IMR-90 (cell line): ENCODE measurements around the gene DCC. TPM values are rescaled to one million over a fixed set of nuclear protein-coding genes. Genes with fewer than 3 reads are reported as not detected.

Experiments
- ATAC-seq: fragments of 200-7000 bp; cut with Tn5 transposase; 2 replicates; pipeline ENCODE4 v1.9.1; 2020; ENCODE audit warnings: low read depth, mild to moderate bottlenecking, moderate library complexity
- BruUV-seq: library from RNA; stranded (reverse); fragments of 400-500 nt; replicated peaks from 2 replicates; lab custom pipeline; 2021; lab: Mats Ljungman, UMichigan
- CTCF ChIA-PET: fragments of 300-600 bp; formaldehyde crosslinking; extraction: SDS; loops from one replicate; lab custom pipeline; 2021; ENCODE audit warnings: antibody characterized with exemption; lab: Yijun Ruan, JAX
- POLR2A ChIA-PET: fragments of 300-600 bp; sonication (Branson Sonifier 250); formaldehyde crosslinking; loops from one replicate; lab custom pipeline; 2022; ENCODE audit warnings: antibody characterized with exemption; ENCODE audit not compliant: unreplicated experiment; lab: Charles Lee
- DNase-seq: peaks from one replicate; pipeline ENCODE4 v3.0.0; 2013
- H2AFZ ChIP-seq: replicated peaks from 2 replicates; pipeline ENCODE3; 2013; ENCODE audit warnings: low read length, mild to moderate bottlenecking; ENCODE audit not compliant: poor library complexity
- H2AK5ac ChIP-seq: 2 replicates; pipeline ENCODE4 v1.6.1; 2013; ENCODE audit warnings: low read depth, low read length, inconsistent platforms
- H2AK9ac ChIP-seq: replicated peaks from 2 replicates; pipeline ENCODE3; 2013; ENCODE audit warnings: mild to moderate bottlenecking, low read depth, low read length, moderate library complexity; ENCODE audit not compliant: poor library complexity
- H2BK120ac ChIP-seq: 2 replicates; pipeline ENCODE4 v1.6.1; 2013; ENCODE audit warnings: low read depth, low read length, inconsistent platforms
- H2BK15ac ChIP-seq: 3 replicates; pipeline ENCODE4 v1.6.1; 2013; ENCODE audit warnings: low read depth, low read length, inconsistent platforms
- H2BK20ac ChIP-seq: 2 replicates; pipeline ENCODE4 v1.6.1; 2013; ENCODE audit warnings: low read depth, mild to moderate bottlenecking, inconsistent platforms, low read length, moderate library complexity
- H2BK5ac ChIP-seq: 2 replicates; pipeline ENCODE4 v1.6.1; 2013; ENCODE audit warnings: mild to moderate bottlenecking, low read depth, low read length, inconsistent platforms; ENCODE audit not compliant: poor library complexity, severe bottlenecking
- H3K14ac ChIP-seq: replicated peaks from 2 replicates; pipeline ENCODE4 v1.6.1; 2013; ENCODE audit warnings: low read depth, low read length, inconsistent platforms
- H3K18ac ChIP-seq: 2 replicates; pipeline ENCODE4 v1.6.1; 2013; ENCODE audit warnings: low read depth, low read length, control low read depth
- H3K23ac ChIP-seq: 2 replicates; pipeline ENCODE4 v1.6.1; 2013; ENCODE audit warnings: low read depth, low read length, inconsistent platforms
- H3K27ac ChIP-seq: 2 replicates; pipeline ENCODE4 v1.5.1; 2013; ENCODE audit warnings: mild to moderate bottlenecking, control low read depth, low read length; ENCODE audit not compliant: insufficient read depth
- H3K27me3 ChIP-seq: 2 replicates; pipeline ENCODE4 v1.6.1; 2013; ENCODE audit warnings: low read length; ENCODE audit not compliant: control insufficient read depth, insufficient read depth
- H3K36me3 ChIP-seq: 2 replicates; pipeline ENCODE4 v1.6.1; 2013; ENCODE audit warnings: low read length, mixed read lengths; ENCODE audit not compliant: control insufficient read depth, insufficient read depth
- H3K4ac ChIP-seq: 2 replicates; pipeline ENCODE4 v1.6.1; 2013; ENCODE audit warnings: low read depth, low read length, inconsistent platforms
- H3K4me1 ChIP-seq: 2 replicates; pipeline ENCODE4 v1.6.1; 2013; ENCODE audit warnings: low read length, mixed read lengths; ENCODE audit not compliant: control insufficient read depth, insufficient read depth
- H3K4me2 ChIP-seq: 2 replicates; pipeline ENCODE4 v1.6.1; 2013; ENCODE audit warnings: low read depth, mild to moderate bottlenecking, control low read depth, low read length, moderate library complexity
- H3K4me3 ChIP-seq: 2 replicates; pipeline ENCODE4 v1.5.1; 2013; ENCODE audit warnings: low read depth, mild to moderate bottlenecking, control low read depth, low read length, moderate library complexity; ENCODE audit not compliant: insufficient read depth
- H3K56ac ChIP-seq: 2 replicates; pipeline ENCODE4 v1.6.1; 2013; ENCODE audit warnings: low read length, inconsistent platforms; ENCODE audit not compliant: insufficient read depth; ENCODE audit errors: extremely low read depth
- H3K79me1 ChIP-seq, 2 experiments: 2 replicates each; pipeline ENCODE4 v1.6.1; 2013; ENCODE audit warnings: low read length in 2 of 2, inconsistent platforms in 1 of 2, low read depth in 1 of 2
- H3K9ac ChIP-seq: 2 replicates; pipeline ENCODE4 v1.6.1; 2013; ENCODE audit warnings: low read depth, low read length, control low read depth
- H3K9me1 ChIP-seq: 2 replicates; pipeline ENCODE4 v1.6.1; 2013; ENCODE audit warnings: low read length, inconsistent platforms; ENCODE audit not compliant: insufficient read depth
- H3K9me3 ChIP-seq: 2 replicates; pipeline ENCODE4 v1.6.1; 2013; ENCODE audit warnings: low read length; ENCODE audit not compliant: control insufficient read depth, insufficient read depth
- H4K20me1 ChIP-seq: 2 replicates; pipeline ENCODE4 v1.6.1; 2013; ENCODE audit warnings: low read length, inconsistent platforms; ENCODE audit not compliant: insufficient read depth
- H4K5ac ChIP-seq: 2 replicates; pipeline ENCODE4 v1.6.1; 2013; ENCODE audit warnings: mild to moderate bottlenecking, low read depth, low read length, control low read depth
- H4K8ac ChIP-seq, 2 experiments: 2 replicates each; pipeline ENCODE4 v1.6.1; 2013; ENCODE audit warnings: low read depth in 2 of 2, low read length in 2 of 2, control low read depth in 1 of 2, inconsistent platforms in 1 of 2
- H4K91ac ChIP-seq: 2 replicates; pipeline ENCODE4 v1.6.1; 2013; ENCODE audit warnings: low read depth, low read length, inconsistent platforms; ENCODE audit not compliant: insufficient read depth
- MAFK ChIP-seq: IDR thresholded peaks from 2 replicates; pipeline ENCODE4 v1.6.1; 2012; ENCODE audit warnings: low read depth, low read length, improper control_type of control experiment
- MAZ ChIP-seq: IDR thresholded peaks from 2 replicates; pipeline ENCODE4 v1.6.1; 2012; ENCODE audit warnings: low read depth, mild to moderate bottlenecking, low read length, improper control_type of control experiment, moderate library complexity, borderline replicate concordance
- POLR2A ChIP-seq: IDR thresholded peaks from 2 replicates; pipeline ENCODE4 v1.6.1; 2012; ENCODE audit warnings: mild to moderate bottlenecking, low read depth, low read length
- RCOR1 ChIP-seq: IDR thresholded peaks from 2 replicates; pipeline ENCODE4 v1.6.1; 2012; ENCODE audit warnings: mild to moderate bottlenecking, low read length, improper control_type of control experiment; ENCODE audit not compliant: insufficient replicate concordance
- WGBS, 2 experiments: methylation state at CpG; one replicate each; pipeline versions ENCODE4 v1.1.5 to v1.1.7; 2013; ENCODE audit warnings: missing lambda C conversion rate in 2 of 2; ENCODE audit not compliant: insufficient read length in 1 of 2; ENCODE audit errors: extremely low coverage in 2 of 2; 5-methylcytosine and 5-hydroxymethylcytosine counted together
- dilution Hi-C: fragments of 300-500 bp; cut with HindIII; formaldehyde crosslinking; loops from one replicate; pipeline ENCODE4 v1.14.3; 2018; ENCODE audit warnings: low sequenced_read_pairs; ENCODE audit not compliant: unreplicated experiment
- in situ Hi-C: fragments of 300-500 bp; cut with MboI; formaldehyde crosslinking; loops from 3 replicates; pipeline ENCODE4 v1.14.3; 2019; ENCODE audit warnings: low sequenced_read_pairs, inconsistent platforms, mixed read lengths
- intact Hi-C: fragments of 100-400 bp; cut with micrococcal nuclease; formaldehyde crosslinking; loops from 2 replicates; pipeline ENCODE4 v1.10.0; 2022
- polyA plus RNA-seq, 3 experiments: library from polyadenylated mRNA; depleted of rRNA; stranded (reverse); fragments of >200 nt; gene quantifications; 2 replicates each; pipeline ENCODE4 v1.2.3, GENCODE V29; 2012; ENCODE audit warnings: low replicate concordance in 1 of 3
- total RNA-seq: library from RNA; depleted of rRNA; stranded (reverse); fragments of >200 nt; gene quantifications from 2 replicates; pipeline ENCODE4 v1.2.3, GENCODE V29; 2012

DCC gene
- total and polyA plus RNA-seq, 2 of the 4 experiments (the other 2 are of a cell fraction), result 0.31 to 0.54 TPM

DNA sequence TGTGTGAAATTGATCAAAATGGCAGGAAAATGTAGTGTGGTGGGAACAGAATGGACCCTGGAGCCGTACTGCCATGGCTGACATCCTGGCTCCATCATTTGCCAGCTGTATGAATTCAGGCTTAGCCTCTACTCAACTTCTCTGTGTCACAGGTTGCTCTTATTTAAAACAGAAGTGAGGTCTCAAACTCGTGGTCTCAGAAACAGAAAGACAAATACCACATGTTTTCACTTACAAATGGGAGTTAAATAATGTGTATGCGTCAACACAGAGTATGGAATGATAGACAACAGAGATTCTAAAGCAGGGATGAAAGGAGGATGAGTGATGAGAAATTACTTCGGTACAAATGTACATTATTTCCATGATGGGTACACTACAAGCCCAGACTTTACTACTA is 227.4 kb downstream of the DCC start:
- no CpG with 5 or more reads among the region's 4 CpGs for WGBS, 2 experiments
- Histone ChIP-seq H2BK20ac (no peak overlapping the region), H3K4me3 (no peak overlapping the region), H2AK9ac (no peak overlapping the region), H2BK5ac (no peak overlapping the region), H3K36me3 (no peaks in the 10 kb centered on the region), H4K91ac (no peak overlapping the region), H3K27me3 (no peaks in the 10 kb centered on the region), H2AK5ac (no peak overlapping the region), H3K4ac (no peak overlapping the region), H2BK120ac (no peak overlapping the region), H3K14ac (no peak overlapping the region), H3K27ac (no peak overlapping the region), H3K9me1 (no peaks in the 10 kb centered on the region), H4K5ac (no peak overlapping the region), H2AFZ (no peak overlapping the region), H3K23ac (no peak overlapping the region), H3K56ac (no peak overlapping the region), H4K20me1 (no peaks in the 10 kb centered on the region), H4K8ac (no peak overlapping the region), H3K4me1 (no peaks in the 10 kb centered on the region), H3K79me1 (no peaks in the 10 kb centered on the region), H2BK15ac (no peak overlapping the region), H3K9ac (no peak overlapping the region), H3K9me3 (peaks cover 5% of the 10 kb centered on the region), H3K18ac (no peak overlapping the region), H3K4me2 (no peak overlapping the region)
- dilution Hi-C loops (no loop called here), intact Hi-C loops (no loop called here), in situ Hi-C loops (no loop called here)
- POLR2A ChIA-PET, result no interaction called here
- CTCF ChIA-PET, result no interaction called here
- no peak for TF ChIP-seq MAFK
- no peak for TF ChIP-seq RCOR1
- TF ChIP-seq MAZ, result no peak
- no peak for TF ChIP-seq POLR2A
- DNase-seq (no peak), ATAC-seq (no peak)
- no TSS peak for BruUV-seq
